Measurements from ENCODE around the gene TFEB.

TFEB gene

DNA sequence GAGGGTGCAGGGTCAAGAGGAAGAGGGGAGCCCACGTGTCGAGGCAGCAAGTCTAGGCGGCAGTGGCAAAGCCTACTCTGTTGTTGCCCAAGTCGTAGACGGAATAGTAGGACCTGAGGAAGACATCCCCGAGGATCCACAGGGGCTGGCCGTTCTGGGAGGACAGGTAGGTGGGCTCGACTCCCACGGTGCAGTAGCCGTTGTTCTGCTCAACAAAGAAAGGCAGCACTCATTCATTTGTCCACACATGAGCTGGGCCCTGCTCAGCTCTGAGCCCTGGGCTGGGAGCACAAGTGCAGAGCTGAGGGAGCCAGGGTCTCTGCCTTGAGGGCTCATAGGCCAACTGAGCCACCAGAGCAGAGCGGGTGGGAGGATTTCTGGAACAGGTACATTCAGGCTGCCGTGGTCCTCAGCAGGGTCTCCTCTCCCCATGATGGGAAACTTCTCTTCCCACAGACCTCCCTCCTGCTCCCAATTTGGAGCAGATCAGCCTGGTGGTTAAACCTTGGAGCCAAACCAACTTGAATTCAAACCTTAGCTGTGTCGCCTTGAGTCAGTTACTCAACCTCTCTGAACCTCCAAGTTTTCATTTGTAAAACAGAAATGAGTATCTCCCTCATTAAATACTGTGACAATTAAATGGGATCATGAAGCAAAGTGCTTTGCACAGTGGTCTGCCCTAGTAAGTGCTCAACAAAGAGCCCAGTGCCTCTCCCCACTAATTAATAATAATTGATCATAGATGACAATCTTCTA is 1.6 kb upstream of the TFEB start:
- no peak for DNase-seq (ENCODE audit: low read depth)

DNA sequence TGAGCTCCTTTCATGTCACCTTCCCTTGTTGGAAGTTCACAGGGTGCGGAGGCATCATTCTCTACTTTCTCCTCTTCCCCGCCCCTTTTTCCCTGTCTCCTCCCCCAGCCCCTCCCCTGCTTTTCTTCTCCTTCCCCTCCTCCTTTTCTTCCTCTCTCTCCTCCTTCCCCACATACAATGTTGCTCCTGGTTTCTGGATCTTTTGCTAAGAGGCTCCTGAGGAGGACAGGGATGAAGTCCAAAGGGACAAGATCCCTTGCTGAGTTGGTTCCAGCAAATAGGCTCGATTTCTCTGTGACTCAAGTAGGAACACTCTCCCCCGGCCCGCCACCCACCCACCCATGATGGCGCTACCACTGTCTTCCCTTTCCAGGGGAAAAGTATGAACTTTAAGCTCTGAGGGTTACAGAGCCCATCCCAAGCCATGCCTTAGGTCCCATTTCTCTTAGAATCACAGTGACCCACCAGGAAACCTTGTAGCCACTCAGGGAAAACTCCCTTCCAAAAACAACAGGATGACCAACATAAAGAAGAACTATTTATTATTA is 852 bp upstream of the TFEB start:
- DNase-seq (ENCODE audit: low read depth) = no peak

DNA sequence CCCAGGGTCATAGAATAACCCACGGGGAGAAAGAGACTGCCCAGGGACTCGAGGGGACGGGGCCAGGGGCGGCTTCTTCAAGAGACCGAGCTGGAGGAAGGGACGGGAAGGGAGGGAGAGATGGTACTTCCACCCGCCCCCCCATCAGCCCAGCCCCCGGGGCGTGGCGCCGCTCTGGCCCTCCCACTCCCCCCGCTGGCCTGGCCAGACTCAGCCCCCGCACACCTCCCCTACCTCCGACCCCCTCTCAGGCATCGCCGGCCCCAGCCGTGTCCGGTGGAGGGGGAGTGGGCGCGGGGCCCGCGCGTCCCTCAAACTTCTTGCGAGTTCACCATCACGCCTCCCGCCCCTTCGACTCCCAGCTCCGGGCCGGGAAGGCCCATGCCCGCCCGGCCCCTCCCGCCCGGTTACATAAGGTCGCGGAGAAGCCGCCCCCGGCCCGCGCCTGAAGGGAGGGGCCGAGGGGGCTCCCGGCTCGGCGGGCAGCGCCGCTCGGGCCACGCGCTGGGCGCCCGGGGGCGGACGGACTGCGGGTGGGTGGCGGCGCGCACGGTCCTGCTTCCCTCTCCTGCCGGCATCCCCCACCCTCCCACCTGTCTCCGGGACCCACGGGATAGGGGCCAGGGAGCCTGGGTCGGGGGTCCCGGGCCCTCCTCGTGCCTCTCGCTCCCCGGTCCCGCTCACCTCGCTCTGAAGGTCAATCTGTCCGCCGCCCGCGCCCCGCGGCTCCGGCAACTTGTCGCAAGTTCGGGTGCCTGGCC is 562 bp downstream of the TFEB start:
- DNase-seq (ENCODE audit: low read depth) = peak; percentile 79

DNA sequence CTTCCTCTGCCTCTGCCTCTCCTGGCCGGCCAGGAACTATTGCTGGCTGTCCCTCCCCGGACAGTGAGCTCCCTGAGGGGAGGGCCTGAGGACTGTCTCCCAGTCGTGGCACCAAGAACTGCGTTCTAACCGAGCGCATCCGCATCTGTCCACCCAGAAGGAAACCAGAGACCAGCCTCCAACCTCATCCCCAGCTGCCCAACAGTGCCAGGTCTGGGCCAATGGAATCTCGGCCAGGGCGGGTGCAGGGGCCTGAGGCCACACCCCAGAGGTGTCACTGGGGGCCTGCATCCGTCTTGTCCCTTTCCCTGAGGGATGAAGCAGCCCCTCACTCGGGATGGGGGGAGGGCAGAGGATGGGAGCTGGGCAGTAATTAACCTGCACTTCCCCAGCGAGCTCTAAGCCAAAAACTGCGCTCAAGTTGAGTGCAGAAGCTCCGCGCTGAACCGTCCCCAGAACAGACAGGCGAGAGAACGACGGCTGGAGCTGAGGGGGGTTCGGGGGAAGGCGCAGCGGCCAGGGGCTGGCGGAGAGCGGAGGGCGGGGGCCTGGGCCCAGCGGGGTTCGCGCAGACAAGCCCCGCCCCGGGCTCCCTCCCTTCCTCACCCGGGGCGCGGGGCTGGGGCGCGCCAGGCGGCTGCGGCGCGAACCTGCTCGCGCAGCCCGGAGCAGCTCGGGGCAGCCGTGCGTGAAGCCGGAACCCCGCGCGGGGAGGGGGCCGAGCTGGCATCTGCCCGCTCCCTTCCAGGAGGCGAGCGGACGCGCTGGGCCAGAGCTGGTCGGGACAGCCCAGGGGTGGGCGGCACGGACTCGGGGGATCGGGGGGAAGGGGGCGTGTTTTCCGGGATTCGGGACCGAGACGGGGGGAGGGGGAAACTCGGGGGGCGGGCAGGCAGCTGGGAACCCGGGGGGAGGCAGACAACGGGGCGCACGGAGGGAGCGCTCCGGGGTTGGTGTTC is 1.4 kb downstream of the TFEB start:
- DNase-seq (ENCODE audit: low read depth) = peak; percentile 80

DNA sequence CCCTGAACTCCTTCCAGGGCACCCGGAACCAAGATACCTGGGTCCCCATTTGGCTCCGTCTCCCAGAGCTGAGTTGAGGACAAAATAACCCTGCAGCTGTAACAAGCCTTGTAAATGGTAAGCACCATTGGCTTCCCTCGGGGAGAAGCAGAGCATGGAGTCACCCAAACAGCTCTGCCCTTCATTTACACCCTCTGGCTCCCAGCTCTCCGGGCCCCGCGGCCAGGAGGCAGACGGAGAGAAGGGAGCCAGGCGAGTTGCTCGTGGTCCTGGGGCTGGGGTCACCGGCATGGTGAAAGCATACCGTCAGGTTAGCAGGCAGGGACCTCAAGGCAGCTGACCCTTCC is 2.1 kb downstream of the TFEB start:
- no peak for DNase-seq (ENCODE audit: low read depth)

DNA sequence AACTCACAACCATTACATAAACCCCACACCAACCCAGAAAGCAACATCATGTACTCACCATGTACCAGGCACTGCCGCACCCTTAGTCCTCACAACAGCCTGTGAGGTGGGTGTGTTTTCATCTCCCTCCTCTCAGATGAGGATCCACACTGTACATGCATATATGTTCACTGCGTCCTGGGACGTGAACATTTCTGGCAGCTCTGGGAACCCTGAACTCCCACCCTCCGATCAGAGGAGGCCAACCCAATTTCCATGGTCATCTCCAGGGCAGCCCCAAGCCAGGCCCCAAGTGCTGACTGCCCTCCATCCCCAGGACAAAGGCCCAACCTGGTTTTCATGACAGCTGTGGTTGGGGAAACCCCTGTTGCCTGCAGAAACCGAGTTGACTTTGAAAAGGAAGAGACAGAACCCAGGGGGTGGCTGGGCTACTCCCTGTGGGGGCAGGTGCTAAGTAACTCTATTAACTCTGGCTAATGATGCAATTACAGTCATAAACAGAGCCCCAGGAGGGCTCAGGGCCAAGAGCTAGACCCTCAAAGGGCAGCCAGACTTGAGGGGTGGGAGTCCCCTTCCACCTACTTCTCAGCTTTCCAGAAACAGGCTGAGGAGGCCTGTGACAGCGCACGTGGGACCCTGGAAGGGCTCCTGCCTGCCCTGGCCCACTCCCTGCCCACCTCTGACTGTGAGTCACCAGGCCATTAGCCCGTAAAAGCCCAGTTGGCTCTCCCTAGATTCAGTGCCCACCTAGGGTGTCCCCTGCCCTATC is 2.6 kb downstream of the TFEB start:
- no peak for DNase-seq (ENCODE audit: low read depth)

DNA sequence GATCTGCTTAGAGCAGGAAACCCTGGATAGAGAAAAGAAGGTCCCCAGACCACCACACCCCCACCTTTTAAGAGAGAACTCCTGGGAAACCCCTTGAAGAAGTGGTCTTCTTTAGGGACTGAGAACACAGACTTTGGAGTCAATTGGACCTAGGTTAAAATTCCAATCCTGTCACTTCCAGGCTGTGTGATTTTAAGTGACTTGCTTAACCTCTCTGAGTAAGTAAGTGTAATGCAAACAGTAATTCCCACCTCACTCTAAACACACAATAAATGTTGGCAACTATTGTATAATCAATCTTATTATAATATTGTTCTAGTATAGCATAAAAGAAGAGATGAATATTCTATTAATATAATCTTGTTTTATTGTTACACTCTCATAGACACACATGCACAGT is 3.3 kb downstream of the TFEB start:
- no peak for DNase-seq (ENCODE audit: low read depth)

DNA sequence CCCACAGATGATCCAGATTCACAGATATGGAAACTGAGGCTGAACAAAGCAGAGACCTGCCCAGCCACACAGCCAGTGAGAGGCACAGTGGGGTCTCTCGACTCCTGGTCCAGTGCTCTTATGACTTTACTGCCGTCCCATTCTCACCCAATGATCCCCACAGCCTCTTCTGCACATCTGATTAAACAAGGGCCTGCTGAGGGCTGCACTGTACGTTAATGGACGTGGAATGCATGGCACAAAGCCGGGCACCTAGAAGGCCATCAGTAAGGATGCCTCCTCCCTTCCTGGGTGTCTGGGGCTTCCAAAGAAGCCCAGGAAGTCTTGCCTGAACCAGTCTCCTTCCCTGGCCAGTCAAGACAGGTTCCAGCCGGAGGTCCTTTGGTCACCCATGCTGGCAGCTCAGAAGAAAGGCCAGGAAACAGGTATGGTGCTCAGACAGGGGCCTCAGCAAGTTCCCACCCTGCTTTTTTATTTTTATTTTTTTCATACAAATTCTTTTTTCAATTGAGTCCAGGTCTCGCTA is 3.8 kb downstream of the TFEB start:
- DNase-seq (ENCODE audit: low read depth) = no peak

DNA sequence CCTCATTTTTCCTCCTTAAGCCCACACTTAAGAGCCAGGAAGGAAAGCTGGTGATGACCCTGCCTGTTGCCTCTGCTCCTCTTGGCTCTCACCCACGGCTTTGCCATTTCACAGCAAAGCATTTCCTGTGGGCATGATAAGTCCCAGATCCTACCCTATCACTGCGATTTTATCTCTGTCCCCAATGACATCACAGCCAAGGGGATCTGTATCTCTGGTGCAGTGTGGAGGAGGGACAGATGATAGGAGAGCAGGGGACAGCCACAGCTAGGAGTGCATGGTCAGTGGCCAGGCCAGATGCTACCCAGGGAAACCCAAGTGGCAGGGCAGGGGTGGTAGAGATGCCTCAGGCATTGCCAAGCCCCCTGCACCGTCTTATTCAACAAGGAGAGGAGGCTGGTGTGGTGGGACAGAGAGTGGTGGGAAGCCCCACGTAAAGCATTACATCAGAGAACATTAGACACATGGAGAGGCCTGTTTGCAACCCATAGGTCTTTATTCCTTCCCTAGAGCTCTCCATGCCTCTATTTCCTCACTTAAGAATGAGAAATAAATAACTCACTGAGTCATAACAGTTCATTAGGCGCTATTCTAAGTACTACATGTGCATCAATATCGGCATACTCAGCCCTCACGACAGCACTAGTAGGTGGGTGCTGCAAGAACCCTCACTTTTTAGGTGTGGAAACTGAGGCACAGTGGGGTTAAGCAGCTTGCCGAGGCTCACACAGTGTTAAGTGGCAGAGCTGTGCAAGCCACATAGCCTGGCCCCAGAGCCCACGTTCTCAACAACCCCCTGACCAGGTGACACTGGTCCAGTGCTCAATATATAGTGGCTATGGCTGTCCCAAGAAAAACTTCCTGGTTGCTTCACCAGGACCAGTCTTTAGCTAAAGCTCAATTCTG is 4.6 kb downstream of the TFEB start:
- peak; percentile 36 for DNase-seq (ENCODE audit: low read depth)

DNA sequence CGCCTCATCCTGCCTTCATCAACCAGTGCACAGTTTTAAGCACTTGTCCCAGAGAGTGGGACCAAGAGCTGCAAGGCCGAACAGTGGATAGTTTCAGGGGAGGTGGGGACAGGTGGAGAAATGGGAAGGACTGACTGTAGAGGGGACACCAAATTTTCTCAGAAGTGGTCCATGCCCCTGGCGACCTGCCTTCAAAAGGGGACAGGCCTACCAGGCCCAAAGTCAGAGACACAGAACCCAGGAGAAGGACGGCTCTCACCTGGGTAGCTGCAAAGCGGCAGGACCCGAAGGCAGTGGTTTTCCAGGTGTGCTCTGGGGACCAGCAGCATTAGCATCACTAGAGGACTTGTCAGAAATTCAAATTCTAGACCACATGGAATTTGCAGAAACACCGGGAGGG is 5.8 kb downstream of the TFEB start:
- DNase-seq (ENCODE audit: low read depth) = no peak

DNA sequence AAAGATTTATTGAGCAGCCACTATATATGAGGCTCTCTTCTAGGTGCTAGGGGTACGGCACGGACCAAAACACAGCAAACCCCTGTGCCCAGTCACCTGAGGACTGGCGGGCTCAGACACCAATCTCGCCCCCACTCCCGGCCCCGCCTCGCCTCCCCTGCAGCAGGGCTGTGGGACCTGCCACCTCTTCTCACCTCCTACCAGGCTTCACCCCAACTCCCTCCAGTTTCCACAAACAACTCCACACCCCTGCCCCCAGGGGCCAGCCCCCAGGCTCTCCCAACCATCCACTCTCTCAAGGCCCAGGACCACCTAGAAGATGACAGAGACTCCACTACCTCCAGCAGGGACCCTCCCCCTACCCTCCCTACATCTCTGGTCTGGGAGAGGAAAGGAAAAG is 6.5 kb downstream of the TFEB start:
- DNase-seq (ENCODE audit: low read depth) = no peak

DNA sequence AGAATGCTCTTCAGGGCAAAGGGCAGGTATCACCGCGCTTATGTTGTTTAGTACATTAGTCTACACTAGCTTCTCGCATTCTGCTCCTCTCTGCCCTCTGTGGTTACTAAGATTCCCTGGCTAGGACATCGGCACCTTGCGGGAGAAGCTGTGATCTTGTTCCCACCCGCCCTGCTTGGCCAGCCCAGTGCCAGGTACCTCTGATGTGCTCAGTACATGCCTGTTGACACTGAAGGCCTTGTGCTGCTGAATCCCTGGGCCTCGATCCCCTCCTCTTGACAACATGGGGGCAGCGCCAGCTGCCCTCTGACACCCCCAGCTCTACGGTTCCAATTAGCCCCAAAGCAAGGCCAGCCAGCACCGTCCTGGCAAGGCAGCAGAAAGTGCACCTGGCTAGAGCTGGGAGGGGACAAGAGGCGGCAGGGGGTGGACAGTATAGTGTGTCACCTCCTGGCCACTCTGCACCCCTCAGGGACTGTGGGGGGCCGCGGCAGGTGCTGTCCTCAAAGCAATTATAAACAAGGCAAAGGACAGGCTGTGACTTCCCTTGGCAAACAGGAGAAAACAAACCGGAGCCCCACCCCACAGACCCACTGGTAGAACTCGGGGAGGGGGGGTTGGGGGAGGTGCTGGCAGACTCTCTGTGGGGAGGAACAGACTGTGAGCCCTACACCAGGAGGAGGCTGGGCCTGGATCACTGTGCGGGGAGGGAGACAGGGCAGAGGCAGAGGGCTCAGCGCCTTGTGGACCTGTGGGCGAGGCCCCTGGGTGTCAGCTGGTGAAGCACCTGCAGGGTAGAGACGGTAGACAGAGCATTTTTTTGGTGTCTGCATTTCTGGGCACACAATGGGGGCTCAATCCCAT is 7.1 kb downstream of the TFEB start:
- DNase-seq (ENCODE audit: low read depth) = no peak

DNA sequence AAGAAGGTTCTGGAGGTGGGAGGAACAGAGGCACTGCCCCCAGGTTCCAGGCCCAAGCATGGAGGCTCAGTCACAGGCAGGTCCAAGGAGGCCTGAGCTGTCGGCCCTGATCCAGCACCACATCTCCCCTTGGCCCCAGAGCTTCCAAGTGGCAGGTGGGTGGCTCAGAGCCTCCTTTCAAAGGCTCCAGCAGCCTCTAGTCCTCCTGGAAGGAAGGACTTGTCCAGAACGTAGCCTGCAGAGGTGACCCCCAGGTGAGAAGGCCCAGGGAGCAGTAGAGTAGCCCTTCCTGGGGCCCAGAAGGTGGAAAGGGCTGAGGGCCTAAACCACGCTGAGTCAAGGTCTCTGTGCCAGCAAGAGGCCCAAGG is 7.7 kb downstream of the TFEB start:
- no peak for DNase-seq (ENCODE audit: low read depth)

DNA sequence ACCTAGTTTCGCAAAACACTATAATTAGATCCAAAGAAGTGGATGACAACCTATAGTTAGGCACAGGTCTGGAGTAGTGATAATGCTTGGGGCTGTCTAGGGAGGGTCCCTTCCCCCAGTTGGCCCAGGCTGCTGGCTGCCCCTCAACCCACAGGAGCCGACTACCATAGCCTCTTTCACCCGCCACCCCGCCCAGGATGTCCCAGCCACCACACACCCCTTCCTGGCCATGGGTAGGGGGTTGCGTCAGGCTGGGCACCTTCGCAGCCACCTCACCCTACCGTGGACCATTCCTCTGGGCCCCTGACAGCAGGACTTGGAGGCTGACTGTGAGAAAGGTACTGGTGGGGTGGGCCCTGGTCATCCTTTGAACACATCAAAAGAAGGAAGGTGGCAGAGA is 8.5 kb downstream of the TFEB start:
- no peak for DNase-seq (ENCODE audit: low read depth)

DNA sequence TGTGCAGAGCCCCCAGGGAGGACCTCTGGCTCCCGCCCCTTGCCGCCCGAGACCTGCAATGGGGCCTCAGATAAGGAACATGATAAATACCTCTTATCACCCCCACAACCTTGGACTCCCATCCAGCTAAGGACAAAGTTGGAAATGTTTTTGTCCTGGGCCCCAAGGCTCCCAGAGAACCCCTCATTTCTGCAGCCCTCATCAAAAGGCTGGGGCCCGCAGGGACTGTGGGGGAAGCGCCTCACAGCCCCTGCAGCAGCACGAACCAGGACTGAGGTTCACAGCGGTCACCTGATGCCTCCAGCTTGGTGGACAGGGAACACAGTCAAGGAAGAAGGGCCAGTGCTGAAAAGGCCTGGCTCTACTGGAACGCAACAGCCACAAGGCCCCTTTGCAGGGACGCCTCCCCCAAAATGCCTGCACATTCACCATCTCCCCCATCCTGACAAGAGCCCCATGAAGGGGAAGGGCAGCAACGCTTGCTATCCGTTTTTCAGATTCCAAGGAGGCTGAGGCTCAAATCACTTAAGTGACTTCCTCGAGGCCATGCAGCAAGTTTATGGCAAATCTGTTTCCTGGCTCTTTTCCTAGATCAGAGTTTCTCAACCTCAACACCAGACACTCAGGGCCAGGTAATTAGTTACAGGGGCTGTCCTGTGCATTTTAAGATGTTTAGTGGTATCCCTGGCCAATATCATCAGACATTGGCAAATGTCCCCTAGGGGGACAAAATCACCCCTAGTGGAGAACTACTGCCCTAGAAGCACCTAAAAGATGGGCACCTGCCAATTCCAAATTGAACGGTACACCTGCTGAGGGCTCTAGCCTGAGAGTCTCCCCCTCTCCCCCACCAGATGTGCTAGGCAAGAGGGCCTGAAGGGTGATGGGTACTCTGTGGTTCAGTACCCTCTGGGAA is 10.6 kb downstream of the TFEB start:
- DNase-seq (ENCODE audit: low read depth) = no peak

DNA sequence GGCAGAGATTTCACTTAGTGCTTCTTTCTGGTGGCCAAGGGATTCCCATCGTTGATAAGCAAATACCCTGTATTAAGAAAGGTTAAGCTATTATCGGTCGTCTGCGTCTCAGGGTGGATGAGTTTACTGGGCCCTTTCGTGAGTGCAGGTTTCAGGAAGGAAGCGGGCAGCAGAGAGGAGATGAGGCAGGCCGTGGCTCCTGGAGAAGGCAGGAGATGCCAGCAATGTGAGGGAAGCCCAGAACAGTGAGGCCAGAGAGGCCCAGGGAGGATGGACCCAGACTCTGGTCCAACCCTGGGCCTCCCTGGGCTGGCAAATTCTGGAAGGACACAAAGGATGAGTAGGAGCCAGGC is 11.2 kb downstream of the TFEB start:
- no peak for DNase-seq (ENCODE audit: low read depth)

DNA sequence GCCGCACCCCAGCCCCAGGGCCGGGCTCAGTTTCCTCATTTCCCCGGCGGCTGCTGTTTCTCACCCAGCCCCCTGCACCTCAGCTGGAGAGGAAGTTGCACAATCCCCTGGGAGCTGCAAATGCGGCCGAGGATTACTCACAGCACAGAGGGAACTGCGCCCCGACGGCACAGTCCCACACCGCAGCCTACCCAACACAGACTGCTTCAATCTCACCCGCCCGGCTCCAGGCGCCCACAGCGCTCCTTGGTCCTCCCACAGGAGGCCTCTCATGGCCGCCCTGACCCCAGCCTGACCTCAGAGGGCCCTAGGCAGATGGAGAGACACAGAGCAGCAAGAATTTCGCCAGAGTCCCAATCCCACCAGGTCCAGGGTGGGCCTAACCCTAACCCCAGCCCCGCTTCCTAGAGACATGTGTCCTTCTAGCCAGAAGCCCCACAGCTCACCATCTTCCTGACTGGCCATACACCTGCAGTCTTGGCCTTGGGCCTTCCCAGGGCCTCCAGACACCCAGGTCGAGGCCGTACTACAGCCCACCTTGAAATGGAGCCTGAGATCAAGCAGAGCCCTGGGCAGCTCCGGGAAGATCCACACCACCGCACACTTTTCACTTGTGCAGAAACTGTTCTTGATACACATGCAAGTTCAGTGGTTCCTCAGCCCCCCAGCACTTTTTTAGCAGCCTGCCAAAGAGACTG is 11.7 kb downstream of the TFEB start:
- peak; percentile 93 for DNase-seq (ENCODE audit: low read depth)

Data from ELR (cell line).